H1 (cell line): Measurements from ENCODE around the gene ADGRG1. TPM values are rescaled to one million over a fixed set of nuclear protein-coding genes. Genes with fewer than 3 reads are reported as not detected.

Experiments
- CTCF ChIA-PET: fragments of 300-600 bp; sonication (Branson Sonifier 250); formaldehyde crosslinking; loops from one replicate; lab custom pipeline; 2021; ENCODE audit not compliant: partially characterized antibody; lab: Charles Lee
- POLR2A ChIA-PET: fragments of 300-600 bp; sonication (Branson Sonifier 250); formaldehyde crosslinking; loops from one replicate; lab custom pipeline; 2021; ENCODE audit warnings: inconsistent platforms; ENCODE audit not compliant: partially characterized antibody; lab: Charles Lee
- DNase-seq, 2 experiments: peaks; one replicate each; pipeline versions ENCODE4 v3.0.0 to v3.0.0-alpha.2; 2010 to 2022; ENCODE audit warnings: low spot score in 2 of 2, low read depth in 1 of 2, mixed read lengths in 1 of 2
- FAIRE-seq: peaks from 2 replicates; lab custom pipeline; 2011; peaks lifted over from hg19 to GRCh38; lab: Jason Lieb, UNC
- H2AFZ ChIP-seq: 2 replicates; pipeline ENCODE4 v1.8.1; 2012; ENCODE audit warnings: low read length, inconsistent platforms
- H2AK5ac ChIP-seq: 2 replicates; pipeline ENCODE4 v1.6.1; 2013; ENCODE audit warnings: low read depth, low read length
- H2BK120ac ChIP-seq: replicated peaks from 2 replicates; pipeline ENCODE3; 2013; ENCODE audit warnings: low read depth, low read length, inconsistent platforms
- H2BK12ac ChIP-seq: 2 replicates; pipeline ENCODE4 v1.6.1; 2013; ENCODE audit warnings: low read depth, low read length
- H2BK15ac ChIP-seq: 2 replicates; pipeline ENCODE4 v1.6.1; 2013; ENCODE audit warnings: low read length
- H2BK20ac ChIP-seq: 2 replicates; pipeline ENCODE4 v1.6.1; 2013; ENCODE audit warnings: low read length
- H2BK5ac ChIP-seq: 2 replicates; pipeline ENCODE4 v1.6.1; 2013; ENCODE audit warnings: low read depth, low read length
- H3K14ac ChIP-seq: 2 replicates; pipeline ENCODE4 v1.6.1; 2013; ENCODE audit warnings: inconsistent platforms; ENCODE audit not compliant: insufficient read length
- H3K18ac ChIP-seq: 2 replicates; pipeline ENCODE4 v1.6.1; 2013; ENCODE audit warnings: low read length; ENCODE audit errors: extremely low read depth
- H3K23ac ChIP-seq: 2 replicates; pipeline ENCODE4 v1.6.1; 2013; ENCODE audit warnings: inconsistent platforms; ENCODE audit not compliant: insufficient read length
- H3K23me2 ChIP-seq: 2 replicates; pipeline ENCODE4 v1.6.1; 2013; ENCODE audit warnings: low read depth, low read length
- H3K27ac ChIP-seq: 2 replicates; pipeline ENCODE4 v1.6.1; 2011; ENCODE audit warnings: low read depth, low read length, inconsistent platforms
- H3K27me3 ChIP-seq, 4 experiments: replicated peaks in 1 of 4; 1 replicate in 1 of 4; 2 replicates in 3 of 4; pipeline versions ENCODE4 v1.6.1 to v1.8.1; 2011 to 2013; ENCODE audit warnings: low read length in 3 of 4, mild to moderate bottlenecking in 3 of 4, inconsistent platforms in 2 of 4, mixed read lengths in 2 of 4, moderate library complexity in 1 of 4; ENCODE audit not compliant: control insufficient read depth in 3 of 4, insufficient read depth in 3 of 4; ENCODE audit errors: extremely low read depth in 1 of 4
- H3K36me3 ChIP-seq, 4 experiments: 2 replicates each; pipeline versions ENCODE4 v1.6.1 to v1.8.1; 2011 to 2013; ENCODE audit warnings: mild to moderate bottlenecking in 4 of 4, low read length in 3 of 4, moderate library complexity in 2 of 4, control low read depth in 1 of 4, inconsistent platforms in 1 of 4; ENCODE audit not compliant: insufficient read depth in 4 of 4, control insufficient read depth in 2 of 4
- H3K4ac ChIP-seq: replicated peaks from 2 replicates; pipeline ENCODE3; 2013; ENCODE audit warnings: low read length, low read depth, mixed read lengths, inconsistent platforms; ENCODE audit not compliant: insufficient read length
- H3K4me1 ChIP-seq, 4 experiments: replicated peaks in 1 of 4; 1 replicate in 1 of 4; 2 replicates in 3 of 4; pipeline versions ENCODE4 v1.6.1 to v1.8.1; 2011 to 2013; ENCODE audit warnings: low read length in 3 of 4, inconsistent platforms in 2 of 4, mixed read lengths in 1 of 4; ENCODE audit not compliant: insufficient read depth in 4 of 4, control insufficient read depth in 3 of 4
- H3K4me2 ChIP-seq, 2 experiments: 2 replicates each; pipeline versions ENCODE4 v1.6.1 to v1.8.1; 2011 to 2013; ENCODE audit warnings: low read depth in 2 of 2, low read length in 2 of 2, control low read depth in 1 of 2, inconsistent platforms in 1 of 2, mild to moderate bottlenecking in 1 of 2; ENCODE audit not compliant: insufficient read depth in 1 of 2
- H3K4me3 ChIP-seq, 4 experiments: fragments of 200-600, 300-600 bp in 1 of 4; sonication (generic), shearing (Covaris generic), sonication (Bioruptor Twin) in 1 of 4; 2 replicates each; pipeline versions ENCODE4 v1.5.1 to v1.8.1; 2011 to 2016; ENCODE audit warnings: low read length in 4 of 4, low read depth in 3 of 4, control low read depth in 2 of 4, inconsistent platforms in 2 of 4, mild to moderate bottlenecking in 2 of 4, mixed read lengths in 1 of 4, moderate library complexity in 1 of 4; ENCODE audit not compliant: insufficient read depth in 2 of 4; ENCODE audit errors: extremely low read depth in 1 of 4
- H3K56ac ChIP-seq: replicated peaks from 2 replicates; pipeline ENCODE3; 2013; ENCODE audit warnings: low read depth, mild to moderate bottlenecking, mixed read lengths, low read length, inconsistent platforms; ENCODE audit not compliant: insufficient read length
- H3K79me1 ChIP-seq: 2 replicates; pipeline ENCODE4 v1.6.1; 2013; ENCODE audit warnings: low read depth, low read length, control low read depth
- H3K79me2 ChIP-seq, 2 experiments: 2 replicates each; pipeline versions ENCODE4 v1.6.1 to v1.8.1; 2012 to 2013; ENCODE audit warnings: low read length in 2 of 2, mild to moderate bottlenecking in 2 of 2, inconsistent platforms in 1 of 2; ENCODE audit not compliant: insufficient read depth in 2 of 2, control insufficient read depth in 1 of 2
- H3K9ac ChIP-seq, 4 experiments: replicated peaks in 1 of 4; 1 replicate in 1 of 4; 2 replicates in 3 of 4; pipeline versions ENCODE4 v1.6.1 to v1.8.1; 2011 to 2013; ENCODE audit warnings: low read depth in 3 of 4, low read length in 3 of 4, control low read depth in 2 of 4, mild to moderate bottlenecking in 2 of 4, moderate library complexity in 2 of 4, inconsistent platforms in 1 of 4; ENCODE audit errors: extremely low read depth in 1 of 4
- H3K9me3 ChIP-seq, 2 experiments: 2 replicates each; pipeline versions ENCODE4 v1.6.1 to v1.8.1; 2012 to 2013; ENCODE audit warnings: mild to moderate bottlenecking in 2 of 2, moderate library complexity in 2 of 2, control low read depth in 1 of 2, inconsistent platforms in 1 of 2, low read depth in 1 of 2, low read length in 1 of 2, mixed read lengths in 1 of 2; ENCODE audit not compliant: insufficient read depth in 2 of 2
- H4K20me1 ChIP-seq, 2 experiments: replicated peaks in 1 of 2; 2 replicates each; pipeline versions ENCODE3 to v1.8.1; 2011 to 2013; ENCODE audit warnings: inconsistent platforms in 2 of 2, low read length in 2 of 2, mild to moderate bottlenecking in 1 of 2; ENCODE audit not compliant: insufficient read depth in 2 of 2, control insufficient read depth in 1 of 2
- H4K5ac ChIP-seq: 2 replicates; pipeline ENCODE4 v1.6.1; 2013; ENCODE audit warnings: low read length, low read depth, mixed read lengths, inconsistent platforms; ENCODE audit not compliant: insufficient read length
- H4K8ac ChIP-seq: 2 replicates; pipeline ENCODE4 v1.8.0; 2013; ENCODE audit warnings: mild to moderate bottlenecking, moderate library complexity, low read length, inconsistent platforms; ENCODE audit not compliant: insufficient read depth; ENCODE audit errors: extremely low read depth
- H4K91ac ChIP-seq: replicated peaks from 2 replicates; pipeline ENCODE3; 2013; ENCODE audit warnings: low read length, mixed read lengths, inconsistent platforms; ENCODE audit not compliant: insufficient read length
- CEBPB ChIP-seq: IDR thresholded peaks from 2 replicates; pipeline ENCODE4 v1.6.1; 2012; ENCODE audit warnings: low read depth, low read length
- CHD1 ChIP-seq: IDR thresholded peaks from 2 replicates; pipeline ENCODE4 v1.6.1; 2012; ENCODE audit warnings: low read depth, low read length, improper control_type of control experiment
- NRF1 ChIP-seq: IDR thresholded peaks from 2 replicates; pipeline ENCODE4 v1.6.1; 2011; ENCODE audit warnings: mild to moderate bottlenecking, low read depth, low read length, improper control_type of control experiment
- RAD21 ChIP-seq, 2 experiments: IDR thresholded peaks in 1 of 2; conservative IDR thresholded peaks in 1 of 2; 2 replicates each; pipeline ENCODE4 v1.6.1; 2011; ENCODE audit warnings: low read depth in 2 of 2, low read length in 2 of 2, improper control_type of control experiment in 1 of 2, inconsistent platforms in 1 of 2, mild to moderate bottlenecking in 1 of 2, moderate library complexity in 1 of 2
- SAP30 ChIP-seq: fragments of 300-600 bp; sonication (generic); IDR thresholded peaks from 2 replicates; pipeline ENCODE4 v1.7.1; 2012; ENCODE audit warnings: low read length, moderate library complexity, mild to moderate bottlenecking, inconsistent platforms; ENCODE audit not compliant: insufficient read depth, insufficient replicate concordance
- SIN3A ChIP-seq, 2 experiments: IDR thresholded peaks in 1 of 2; conservative IDR thresholded peaks in 1 of 2; 2 replicates each; pipeline ENCODE4 v1.6.1; 2011 to 2012; ENCODE audit warnings: low read length in 2 of 2, improper control_type of control experiment in 1 of 2, low read depth in 1 of 2, mild to moderate bottlenecking in 1 of 2
- SIRT6 ChIP-seq: IDR thresholded peaks from one replicate; pipeline ENCODE4 v1.7.1; 2012; ENCODE audit warnings: low read length, inconsistent platforms
- SP4 ChIP-seq: IDR thresholded peaks from 2 replicates; pipeline ENCODE4 v1.6.1; 2012; ENCODE audit warnings: low read length, inconsistent platforms
- WGBS, 2 experiments: shearing (Covaris generic) in 1 of 2; methylation state at CpG; one replicate each; pipeline versions ENCODE4 v1.1.6 to v1.1.7; 2013 to 2015; ENCODE audit warnings: low lambda C conversion rate in 2 of 2, mixed read lengths in 2 of 2, inconsistent platforms in 1 of 2, low coverage in 1 of 2, missing lambda C conversion rate in 1 of 2; ENCODE audit not compliant: insufficient replicate concordance in 2 of 2, insufficient coverage in 1 of 2, insufficient read length in 1 of 2; ENCODE audit errors: extremely low coverage in 1 of 2, missing lambda C conversion rate in 1 of 2; 5-methylcytosine and 5-hydroxymethylcytosine counted together
- polyA plus RNA-seq, 7 experiments: library from polyadenylated mRNA; depleted of rRNA in 3 of 7; stranded (reverse) in 5 of 7; unstranded in 2 of 7; fragments of >200 nt in 5 of 7; fragments of 200-250 nt in 2 of 7; gene quantifications; 1 replicate in 5 of 7; 2 replicates in 1 of 7; 4 replicates in 1 of 7; pipeline versions ENCODE4 v1.2.1 to v1.2.3, GENCODE V29; 2011 to 2013; ENCODE audit warnings: missing spikeins in 2 of 7, mixed read lengths in 2 of 7
- total RNA-seq: library from RNA; stranded (reverse); fragmentation: NEBNext Ultra II Directional; extraction: Animal tissue kit (Norgen Biotek cat#: 25700); gene quantifications from 2 replicates; pipeline ENCODE4 v1.2.1, GENCODE V29; 2021

The ADGRG1 gene
- total and polyA plus RNA-seq, 2 of the 8 experiments (the other 6 are each of a cell fraction or from before 2014, with no cell fraction given) = 1.3 to 2.6 TPM

DNA sequence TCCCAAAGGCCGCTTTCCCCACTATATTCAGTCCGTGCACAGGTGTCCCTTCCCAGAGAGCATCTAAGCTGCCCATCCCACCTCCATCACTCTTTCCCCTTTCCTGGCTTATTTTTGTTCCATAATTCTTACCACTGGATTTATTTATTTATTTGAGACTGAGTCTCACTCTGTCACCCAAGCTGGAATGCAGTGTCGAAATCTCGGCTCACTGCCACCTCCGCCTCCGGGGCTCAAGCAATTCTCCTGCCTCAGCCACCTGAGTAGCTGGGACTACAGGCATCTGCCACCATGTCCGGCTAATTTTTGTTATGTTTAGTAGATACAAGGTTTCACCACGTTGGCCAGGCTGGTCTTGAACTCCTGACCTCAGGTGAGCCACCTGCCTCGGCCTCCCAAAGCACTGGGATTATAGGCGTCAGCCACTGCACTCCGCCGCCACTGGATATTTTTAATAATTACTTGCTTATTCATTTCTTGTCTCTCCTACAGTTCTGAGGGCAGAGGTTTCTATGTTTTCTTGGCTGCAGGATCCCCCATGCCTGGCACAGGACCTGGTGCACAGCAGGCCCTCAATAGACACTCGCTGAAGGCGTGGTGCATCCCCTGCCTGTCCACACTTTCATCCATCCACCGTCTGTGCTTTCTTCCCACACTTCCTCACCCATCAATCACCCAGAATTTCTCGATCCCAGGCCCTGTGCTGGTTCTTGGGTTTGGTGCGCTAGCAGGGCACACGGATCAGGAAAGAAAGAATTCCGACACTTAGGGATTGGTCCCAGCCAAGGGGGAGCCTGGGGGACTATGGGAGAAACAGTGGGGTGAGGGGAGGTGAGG is 9.9 kb upstream of the ADGRG1 start:
- Histone ChIP-seq H3K4me2 (no peak overlapping the region), H3K36me3 (no peaks in the 10 kb centered on the region), H3K79me1 (no peaks in the 10 kb centered on the region), H3K56ac (no peak overlapping the region), H4K8ac (no peak overlapping the region), H3K23ac (no peak overlapping the region), H2BK120ac (no peak overlapping the region), H4K20me1 (no peaks in the 10 kb centered on the region), H3K14ac (no peak overlapping the region), H3K4me1 (peaks cover 0 to 26% (median 15%) of the 10 kb centered on the region in 4 experiments; a peak in 6 of 7 replicates), H3K4me3 (no peak overlapping the region), H2BK20ac (no peak overlapping the region), H3K9me3 (no peaks in the 10 kb centered on the region), H3K9ac (no peak overlapping the region), H2BK15ac (no peak overlapping the region), H3K27me3 (no peaks in the 10 kb centered on the region), H2BK5ac (no peak overlapping the region), H2AFZ (no peak overlapping the region), H2BK12ac (no peak overlapping the region), H4K91ac (no peak overlapping the region), H3K27ac (no peak overlapping the region), H3K23me2 (peaks cover 3% of the 10 kb centered on the region; the same call in 1 of the 2 replicates), H4K5ac (no peak overlapping the region), H3K79me2 (no peaks in the 10 kb centered on the region), H2AK5ac (no peak overlapping the region), H3K4ac (no peak overlapping the region), H3K18ac (no peak overlapping the region)
- TF ChIP-seq CHD1 (no peak), RAD21 (IDR thresholded peaks at IDR 0.05 in 1 of 2, conservative IDR thresholded peaks at IDR 0.05 in 1 of 2; ENCODE audit: low read depth in 2 of 2, low read length in 2 of 2) (no peak), SP4 (no peak), NRF1 (no peak), CEBPB (no peak), SIRT6 (no peak), SAP30 (no peak), SIN3A (conservative IDR thresholded peaks at IDR 0.05 in 1 of 2, IDR thresholded peaks at IDR 0.05 in 1 of 2; ENCODE audit: low read depth in 1 of 2, low read length in 2 of 2) (no peak)
- ChIA-PET CTCF (interaction anchor here (0.7 to 10.1 kb wide), 8 partner anchors 9 to 31 kb away, joined by 3 to 79 read pairs (median 5); no protein-coding TSS in a partner anchor), POLR2A (interaction anchor here (0.7 to 1.0 kb wide), 3 partner anchors 9 to 89 kb away, joined by 3 read pairs; no protein-coding TSS in a partner anchor)
- DNase-seq = peak in 1 of 2 experiments; percentile 19
- no peak for FAIRE-seq
- 90% methylated on average over 19 of the region's 19 CpGs; no CpG with 5 or more reads in 1 of the 2 experiments for WGBS, 2 experiments
